B cell (primary cell): ENCODE measurements around the gene MOV10L1. TPM values are rescaled to one million over a fixed set of nuclear protein-coding genes. Genes with fewer than 3 reads are reported as not detected.

Experiments used
- ATAC-seq: fragments of 200-7000 bp; cut with Tn5 transposase; one replicate; pipeline ENCODE4 v1.10.0; 2021; ENCODE audit warnings: low read depth, mild to moderate bottlenecking, moderate number of reproducible peaks, moderate library complexity
- CTCF ChIA-PET: fragments of 350-600 bp; sonication (Branson Sonifier 250); formaldehyde crosslinking; loops from one replicate; lab custom pipeline; 2021; ENCODE audit warnings: antibody characterized with exemption, inconsistent platforms; lab: Charles Lee
- POLR2A ChIA-PET: fragments of 350-600 bp; sonication (Branson Sonifier 250); formaldehyde crosslinking; loops from one replicate; lab custom pipeline; 2021; ENCODE audit warnings: antibody characterized with exemption; lab: Charles Lee
- DNase-seq: peaks from one replicate; pipeline ENCODE4 v3.0.0; 2013
- H2AFZ ChIP-seq: 2 replicates; pipeline ENCODE4 v1.6.1; 2012; ENCODE audit warnings: mild to moderate bottlenecking, low read depth, low read length; ENCODE audit not compliant: insufficient read depth, poor library complexity, severe bottlenecking
- H3K27ac ChIP-seq, 2 donors: 1 replicate in 1 of 2; 2 replicates in 1 of 2; pipeline ENCODE4 v1.5.1; 2012 to 2013; ENCODE audit warnings: low read length in 2 of 2, mild to moderate bottlenecking in 2 of 2, moderate library complexity in 1 of 2
- H3K27me3 ChIP-seq, 4 experiments: fragments of 200-600 bp in 1 of 4; sonication (generic) in 1 of 4; replicated peaks in 1 of 4; 1 replicate in 2 of 4; 2 replicates in 2 of 4; pipeline versions ENCODE4 v1.6.1 to v1.7.0; 2013 to 2016; ENCODE audit warnings: low read length in 3 of 4, mild to moderate bottlenecking in 2 of 4, mixed read lengths in 1 of 4, moderate library complexity in 1 of 4; ENCODE audit not compliant: insufficient read depth in 4 of 4, control insufficient read depth in 3 of 4; ENCODE audit errors: control extremely low read depth in 1 of 4
- H3K36me3 ChIP-seq, 2 experiments: replicated peaks in 1 of 2; 1 replicate in 1 of 2; 2 replicates in 1 of 2; pipeline versions ENCODE4 v1.6.1 to v1.7.1; 2013; ENCODE audit warnings: low read length in 1 of 2; ENCODE audit not compliant: insufficient read depth in 2 of 2, control insufficient read depth in 1 of 2; ENCODE audit errors: control extremely low read depth in 1 of 2, extremely low read depth in 1 of 2
- H3K4me1 ChIP-seq, 2 donors: fragments of 200-600 bp in 1 of 2; sonication (generic) in 1 of 2; 1 replicate in 1 of 2; 2 replicates in 1 of 2; pipeline versions ENCODE4 v1.5.1 to v1.6.1; 2013 to 2017; ENCODE audit warnings: low read length in 2 of 2; ENCODE audit not compliant: control insufficient read depth in 2 of 2, insufficient read depth in 2 of 2
- H3K4me2 ChIP-seq: replicated peaks from 2 replicates; pipeline ENCODE3; 2012; ENCODE audit warnings: mild to moderate bottlenecking, low read depth, low read length; ENCODE audit not compliant: poor library complexity, severe bottlenecking
- H3K4me3 ChIP-seq, 5 experiments: fragments of 200-600 bp in 1 of 5; sonication (generic) in 1 of 5; 1 replicate in 3 of 5; 2 replicates in 2 of 5; pipeline versions ENCODE4 v1.5.1 to v1.7.0; 2011 to 2016; ENCODE audit warnings: low read length in 4 of 5, mild to moderate bottlenecking in 4 of 5, low read depth in 2 of 5, control low read depth in 1 of 5, moderate library complexity in 1 of 5; ENCODE audit not compliant: insufficient read depth in 1 of 5; ENCODE audit errors: control extremely low read depth in 1 of 5, extremely low read depth in 1 of 5
- H3K79me2 ChIP-seq: fragments of 200-600 bp; sonication (generic); one replicate; pipeline ENCODE4 v1.6.0; 2016; ENCODE audit warnings: low read length; ENCODE audit not compliant: control insufficient read depth, insufficient read depth
- H3K9ac ChIP-seq: fragments of 200-600 bp; sonication (generic); 2 replicates; pipeline ENCODE4 v1.6.1; 2017; ENCODE audit warnings: mild to moderate bottlenecking, low read length, moderate library complexity
- H3K9me3 ChIP-seq, 3 donors: one replicate each; pipeline versions ENCODE4 v1.6.1 to v1.7.1; 2013; ENCODE audit warnings: low read length in 2 of 3; ENCODE audit not compliant: control insufficient read depth in 2 of 3, insufficient read depth in 1 of 3; ENCODE audit errors: control extremely low read depth in 1 of 3
- H4K20me1 ChIP-seq: 2 replicates; pipeline ENCODE4 v1.6.0; 2012; ENCODE audit warnings: mild to moderate bottlenecking, low read length; ENCODE audit not compliant: insufficient read depth, control insufficient read depth, poor library complexity, severe bottlenecking
- H3K27ac Mint-ChIP-seq: one replicate; pipeline ENCODE4 v1.8.0; 2021; ENCODE audit warnings: mixed read lengths
- H3K27me3 Mint-ChIP-seq: one replicate; pipeline ENCODE4 v1.8.0; 2021; ENCODE audit warnings: mixed read lengths
- H3K4me1 Mint-ChIP-seq: one replicate; pipeline ENCODE4 v1.8.0; 2021; ENCODE audit warnings: mixed read lengths
- H3K4me3 Mint-ChIP-seq: one replicate; pipeline ENCODE4 v1.8.0; 2021; ENCODE audit warnings: mixed read lengths
- H3K9me3 Mint-ChIP-seq: one replicate; pipeline ENCODE4 v1.8.0; 2022; ENCODE audit warnings: mixed read lengths; ENCODE audit not compliant: insufficient read depth
- CTCF ChIP-seq: fragments of 200-600 bp; IDR thresholded peaks from one replicate; pipeline ENCODE4 v1.8.0; 2022; ENCODE audit warnings: antibody characterized with exemption, mild to moderate bottlenecking
- EZH2 ChIP-seq: IDR thresholded peaks from 2 replicates; pipeline ENCODE4 v1.6.1; 2012; ENCODE audit warnings: borderline replicate concordance, low read depth, mild to moderate bottlenecking, moderate library complexity, low read length; ENCODE audit not compliant: insufficient read depth, poor library complexity, severe bottlenecking
- WGBS: methylation state at CpG from one replicate; pipeline ENCODE4 v1.1.5; 2013; ENCODE audit warnings: missing lambda C conversion rate; ENCODE audit not compliant: insufficient coverage; 5-methylcytosine and 5-hydroxymethylcytosine counted together
- intact Hi-C: fragments of 100-400 bp; cut with micrococcal nuclease; formaldehyde crosslinking; loops from one replicate; pipeline ENCODE4 v1.10.0; 2022
- polyA plus RNA-seq: library from polyadenylated mRNA; depleted of rRNA; stranded (reverse); fragments of >200 nt; gene quantifications from 2 replicates; pipeline ENCODE4 v1.2.3, GENCODE V29; 2012
- total RNA-seq, 2 donors: library from RNA; stranded (reverse); fragments of 120-200 nt in 1 of 2; gene quantifications; 1 replicate in 1 of 2; 2 replicates in 1 of 2; pipeline versions ENCODE4 v1.2.3 to v1.2.4, GENCODE V29; 2013 to 2022

MOV10L1 gene
- total and polyA plus RNA-seq, 2 donors (not counting 1 experiment from before 2014, with no cell fraction given) = not detected

- Histone ChIP-seq H3K4me2 (no peak overlapping the region), H3K36me3 (peaks cover 0 to 51% of the 10 kb centered on the region in 2 experiments), H3K9ac (no peak overlapping the region), H3K9me3 (no peaks in the 10 kb centered on the region), H2AFZ (no peak overlapping the region), H3K4me1 (peaks cover 15 to 26% of the 10 kb centered on the region in 2 donors), H3K4me3 (no peak overlapping the region), H3K27ac (no peak overlapping the region), H3K27me3 (no peaks in the 10 kb centered on the region), H3K79me2 (peaks cover 27% of the 10 kb centered on the region), H4K20me1 (peaks cover 75% of the 10 kb centered on the region)
- intact Hi-C loops = loop anchor here (2.0 kb wide), 1 partner anchor 38 kb away; no protein-coding TSS in a partner anchor
- ChIA-PET CTCF (interaction anchor here (0.7 to 6.4 kb wide), 8 partner anchors 22 to 280 kb away, joined by 3 to 57 read pairs (median 3); no protein-coding TSS in a partner anchor), POLR2A (no interaction called here)
- Mint-ChIP-seq H3K4me1 (peaks cover 31% of the 10 kb centered on the region), H3K27ac (no peak overlapping the region), H3K27me3 (no peaks in the 10 kb centered on the region), H3K9me3 (no peaks in the 10 kb centered on the region), H3K4me3 (no peak overlapping the region)
- DNase-seq (no peak), ATAC-seq (no peak)
- TF ChIP-seq EZH2 = no peak
- TF ChIP-seq CTCF = no peak
- WGBS = 94% methylated on average over 14 of the region's 14 CpGs
These were observed 121.3 kb downstream of the MOV10L1 start for GRCh38 chr22:50211147-50211546.

Other genes starting within 250 kb of the MOV10L1 start
- gene ZBED4, start 236.2 kb upstream of the MOV10L1 start, total RNA-seq = 14.6 and 14.7 TPM in 2 replicates
- gene ZBED4, start 236.2 kb upstream of the MOV10L1 start, polyA plus RNA-seq = 5.9 and 8.0 TPM in 2 replicates
- 16.6 and 17.2 TPM in 2 replicates for gene ALG12, start 171.6 kb upstream of the MOV10L1 start, total RNA-seq
- 10.9 and 15.2 TPM in 2 replicates for gene ALG12, start 171.6 kb upstream of the MOV10L1 start, polyA plus RNA-seq
- gene CRELD2, start 171.4 kb upstream of the MOV10L1 start, total RNA-seq = 32.8 and 35.9 TPM in 2 replicates
- gene CRELD2, start 171.4 kb upstream of the MOV10L1 start, polyA plus RNA-seq = 41.9 and 48.9 TPM in 2 replicates
- 127 and 128 TPM in 2 replicates for gene PIM3, start 129.2 kb upstream of the MOV10L1 start, total RNA-seq
- 74.6 and 331 TPM in 2 replicates for gene PIM3, start 129.2 kb upstream of the MOV10L1 start, polyA plus RNA-seq
- 0.10 TPM in 2 replicates for gene IL17REL, start 77.2 kb upstream of the MOV10L1 start, total RNA-seq
- 0.09 and 0.12 TPM in 2 replicates for gene IL17REL, start 77.2 kb upstream of the MOV10L1 start, polyA plus RNA-seq
- not detected in 2 replicates for gene TTLL8, start 31.7 kb upstream of the MOV10L1 start, total RNA-seq
- not detected in 2 replicates for gene TTLL8, start 31.7 kb upstream of the MOV10L1 start, polyA plus RNA-seq
- not detected in 2 replicates for gene MLC1, start 4.6 kb upstream of the MOV10L1 start, total RNA-seq
- gene MLC1, start 4.6 kb upstream of the MOV10L1 start, polyA plus RNA-seq = 0.27 and 0.34 TPM in 2 replicates
- 0.53 and 0.59 TPM in 2 replicates for gene PANX2, start 80.7 kb downstream of the MOV10L1 start, total RNA-seq
- gene PANX2, start 80.7 kb downstream of the MOV10L1 start, polyA plus RNA-seq = 0.04 and 0.14 TPM in 2 replicates
- 200 and 205 TPM in 2 replicates for gene TRABD, start 95.9 kb downstream of the MOV10L1 start, total RNA-seq
- gene TRABD, start 95.9 kb downstream of the MOV10L1 start, polyA plus RNA-seq = 164 and 179 TPM in 2 replicates
- gene SELENOO, start 111.0 kb downstream of the MOV10L1 start, total RNA-seq = 73.0 and 74.6 TPM in 2 replicates
- 62.1 and 68.8 TPM in 2 replicates for gene SELENOO, start 111.0 kb downstream of the MOV10L1 start, polyA plus RNA-seq
- 137 and 139 TPM in 2 replicates for gene TUBGCP6, start 155.0 kb downstream of the MOV10L1 start, total RNA-seq
- gene TUBGCP6, start 155.0 kb downstream of the MOV10L1 start, polyA plus RNA-seq = 174 and 178 TPM in 2 replicates
- 120 and 136 TPM in 2 replicates for gene HDAC10, start 161.3 kb downstream of the MOV10L1 start, total RNA-seq
- gene HDAC10, start 161.3 kb downstream of the MOV10L1 start, polyA plus RNA-seq = 187 and 241 TPM in 2 replicates
- gene MAPK12, start 171.7 kb downstream of the MOV10L1 start, total RNA-seq = 5.3 and 6.5 TPM in 2 replicates
- gene MAPK12, start 171.7 kb downstream of the MOV10L1 start, polyA plus RNA-seq = 7.5 and 7.8 TPM in 2 replicates
- gene MAPK11, start 180.4 kb downstream of the MOV10L1 start, total RNA-seq = 8.1 and 9.8 TPM in 2 replicates
- 7.8 and 9.9 TPM in 2 replicates for gene MAPK11, start 180.4 kb downstream of the MOV10L1 start, polyA plus RNA-seq
- gene PLXNB2, start 217.6 kb downstream of the MOV10L1 start, total RNA-seq = 30.3 and 31.4 TPM in 2 replicates
- gene PLXNB2, start 217.6 kb downstream of the MOV10L1 start, polyA plus RNA-seq = 5.2 and 5.9 TPM in 2 replicates
- gene DENND6B, start 237.0 kb downstream of the MOV10L1 start, total RNA-seq = 10.3 and 10.6 TPM in 2 replicates
- 2.8 and 3.6 TPM in 2 replicates for gene DENND6B, start 237.0 kb downstream of the MOV10L1 start, polyA plus RNA-seq